GM12891 (cell line): ENCODE data around the gene STAB1.
A peak's percentile ranks its signal among the peaks of the same experiment; 100 is the strongest.

ENCODE experiments used
- DNase-seq: peaks from one replicate; pipeline ENCODE4 v3.0.0; 2011; ENCODE audit warnings: low spot score; ENCODE audit not compliant: insufficient read length
- FAIRE-seq: peaks from 2 replicates; lab custom pipeline; 2011; peaks lifted over from hg19 to GRCh38; lab: Jason Lieb, UNC
- PAX5 ChIP-seq: IDR thresholded peaks from 2 replicates; pipeline ENCODE4 v1.6.1; 2011; ENCODE audit warnings: low read length, moderate library complexity, mild to moderate bottlenecking; ENCODE audit not compliant: insufficient read depth, severe bottlenecking
- POLR2A ChIP-seq: IDR thresholded peaks from 2 replicates; pipeline ENCODE4 v1.6.1; 2011; ENCODE audit warnings: low read depth, low read length, control low read depth
- POLR2AphosphoS5 ChIP-seq: IDR thresholded peaks from 2 replicates; pipeline ENCODE4 v1.6.1; 2011; ENCODE audit warnings: low read depth, low read length, control low read depth
- POU2F2 ChIP-seq: IDR thresholded peaks from 2 replicates; pipeline ENCODE4 v1.6.1; 2011; ENCODE audit warnings: low read depth, mild to moderate bottlenecking, control low read depth, low read length, moderate library complexity
- SPI1 ChIP-seq: IDR thresholded peaks from 2 replicates; pipeline ENCODE4 v1.6.1; 2011; ENCODE audit warnings: low read depth, low read length, control low read depth
- TAF1 ChIP-seq: IDR thresholded peaks from 2 replicates; pipeline ENCODE4 v1.6.1; 2011; ENCODE audit warnings: low read depth, low read length, control low read depth

The STAB1 gene

DNA sequence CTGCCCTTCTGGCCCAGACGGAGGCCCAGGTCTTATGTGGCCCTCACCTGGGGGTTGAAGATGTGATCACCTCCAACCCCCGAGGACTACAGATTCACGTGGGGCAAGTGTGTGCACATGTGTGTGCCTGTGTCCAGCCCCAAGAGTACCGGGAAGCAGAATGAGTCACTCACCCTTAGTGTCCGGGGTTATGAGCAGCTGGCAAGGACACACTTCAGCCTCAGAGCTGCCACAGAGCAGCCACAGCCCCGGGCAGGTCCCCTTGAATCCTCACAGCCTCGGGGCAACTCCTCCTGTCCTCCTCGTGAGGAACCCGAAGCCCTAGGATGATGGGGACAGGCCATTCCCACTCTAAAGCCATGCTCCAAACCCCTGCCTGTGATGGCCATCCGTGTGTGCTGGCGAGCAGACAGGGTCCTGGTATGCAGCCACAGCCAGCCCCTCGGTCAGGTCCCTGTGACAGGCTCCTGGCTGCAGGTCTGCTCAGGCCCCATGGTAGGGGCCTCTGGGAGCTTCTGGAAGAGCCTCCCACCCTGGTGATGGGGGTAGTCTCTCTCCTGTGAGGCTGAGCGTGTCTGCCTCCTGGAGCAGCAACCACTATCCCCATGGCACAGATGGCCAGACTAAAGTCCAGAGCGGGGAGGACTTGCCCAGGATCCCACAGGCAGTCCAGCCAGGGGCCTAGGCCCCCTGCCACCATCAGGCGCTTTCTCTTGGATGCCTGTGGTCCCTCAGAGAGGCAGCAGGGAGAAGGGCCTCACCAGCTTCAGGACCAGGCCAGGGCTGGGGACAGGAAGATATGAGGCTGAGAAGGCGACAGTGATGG is 852 bp downstream of the STAB1 start:
- FAIRE-seq (no peak), DNase-seq (no peak)
- no peak for TF ChIP-seq SPI1
- TF ChIP-seq POLR2A, result no peak
- no peak for TF ChIP-seq POU2F2
- TF ChIP-seq PAX5, result no peak
- TF ChIP-seq POLR2AphosphoS5, result no peak
- no peak for TF ChIP-seq TAF1

- peak; percentile 76 for FAIRE-seq
- no peak for DNase-seq
- TF ChIP-seq POLR2AphosphoS5 (no peak), SPI1 (no peak), TAF1 (no peak), PAX5 (no peak), POLR2A (no peak), POU2F2 (no peak)
Observed at GRCh38 chr3:52498137-52499054, 3.3 kb downstream of the STAB1 start.

- no peak for TF ChIP-seq POLR2AphosphoS5
- no peak for TF ChIP-seq POU2F2
- no peak for TF ChIP-seq TAF1
- no peak for TF ChIP-seq PAX5
- no peak for FAIRE-seq
- no peak for DNase-seq
Observed at GRCh38 chr3:52501046-52501445, 5.9 kb downstream of the STAB1 start.

DNA sequence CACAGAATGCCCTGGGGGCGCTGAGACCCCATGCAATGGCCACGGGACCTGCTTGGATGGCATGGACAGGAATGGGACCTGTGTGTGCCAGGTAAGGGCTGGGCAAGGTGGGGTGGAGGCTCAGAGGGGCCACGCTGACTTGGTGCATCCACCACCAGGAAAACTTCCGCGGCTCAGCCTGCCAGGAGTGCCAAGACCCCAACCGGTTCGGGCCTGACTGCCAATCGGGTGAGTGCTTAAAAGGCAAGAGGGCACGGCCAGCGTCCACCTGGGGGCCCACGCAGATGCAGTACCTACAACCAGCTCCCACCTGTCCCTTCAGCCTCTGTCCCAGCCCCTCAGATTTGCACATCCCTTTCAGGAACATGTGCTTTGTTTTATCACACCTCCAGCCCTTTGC is 6.9 kb downstream of the STAB1 start:
- DNase-seq (no peak), FAIRE-seq (no peak)
- TF ChIP-seq PAX5 (no peak), POLR2A (no peak), SPI1 (no peak)

DNA sequence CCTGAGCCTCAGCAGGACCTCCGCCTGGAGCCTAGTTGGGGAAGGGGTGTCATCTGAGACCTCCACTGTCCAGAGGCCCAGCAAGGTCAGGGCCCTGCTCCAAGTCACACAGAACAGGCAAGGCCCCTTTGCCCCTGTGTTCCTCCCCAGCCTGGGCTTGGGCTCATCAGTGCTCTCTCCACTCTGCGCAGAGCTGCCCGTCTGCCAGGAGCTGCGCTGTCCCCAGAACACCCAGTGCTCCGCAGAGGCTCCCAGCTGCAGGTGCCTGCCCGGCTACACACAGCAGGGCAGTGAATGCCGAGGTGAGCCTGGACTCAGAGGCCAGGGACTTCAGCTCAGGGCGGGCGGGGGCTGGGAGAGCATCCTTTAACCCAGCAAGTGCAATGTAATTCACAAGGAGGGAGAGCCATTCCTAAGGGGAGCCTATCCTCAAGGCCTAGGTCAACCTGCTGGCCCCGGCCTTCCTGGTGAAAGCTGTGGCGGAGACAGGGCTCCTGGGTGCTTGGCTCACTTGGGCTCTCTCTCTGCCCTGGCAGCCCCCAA is 7.7 kb downstream of the STAB1 start:
- FAIRE-seq, result no peak
- TF ChIP-seq POLR2AphosphoS5 (no peak), PAX5 (no peak), POU2F2 (no peak), POLR2A (no peak), SPI1 (no peak), TAF1 (no peak)
- no peak for DNase-seq

DNA sequence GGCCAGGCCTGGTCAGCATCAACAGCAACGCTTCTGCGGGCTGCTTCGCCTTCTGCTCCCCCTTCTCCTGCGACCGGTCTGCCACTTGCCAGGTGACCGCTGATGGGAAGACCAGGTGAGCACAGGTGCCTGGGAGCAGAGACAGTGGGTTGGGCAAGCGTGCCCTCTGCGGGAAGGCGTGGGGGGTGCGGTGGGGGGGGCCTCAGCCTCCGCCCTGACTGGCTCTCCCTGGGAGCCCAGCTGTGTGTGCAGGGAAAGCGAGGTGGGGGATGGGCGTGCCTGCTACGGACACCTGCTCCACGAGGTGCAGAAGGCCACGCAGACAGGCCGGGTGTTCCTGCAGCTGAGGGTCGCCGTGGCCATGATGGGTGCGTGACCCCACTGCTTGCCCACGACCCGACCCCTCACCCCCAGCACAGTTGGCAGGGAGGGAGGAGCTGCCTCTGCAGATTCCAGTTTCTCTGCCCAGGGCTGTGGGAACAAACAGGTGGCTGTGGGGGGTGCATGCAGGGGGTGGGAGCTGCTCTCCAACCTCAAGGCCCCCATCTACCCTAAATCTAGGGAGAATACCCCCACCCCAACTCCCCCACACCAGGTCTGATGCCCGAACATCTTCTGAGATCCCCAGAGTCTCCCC is 8.8 kb downstream of the STAB1 start:
- no peak for FAIRE-seq
- TF ChIP-seq POLR2A, result no peak
- no peak for TF ChIP-seq POLR2AphosphoS5
- TF ChIP-seq SPI1, result no peak
- TF ChIP-seq TAF1, result no peak
- TF ChIP-seq POU2F2, result no peak
- no peak for TF ChIP-seq PAX5
- no peak for DNase-seq

DNA sequence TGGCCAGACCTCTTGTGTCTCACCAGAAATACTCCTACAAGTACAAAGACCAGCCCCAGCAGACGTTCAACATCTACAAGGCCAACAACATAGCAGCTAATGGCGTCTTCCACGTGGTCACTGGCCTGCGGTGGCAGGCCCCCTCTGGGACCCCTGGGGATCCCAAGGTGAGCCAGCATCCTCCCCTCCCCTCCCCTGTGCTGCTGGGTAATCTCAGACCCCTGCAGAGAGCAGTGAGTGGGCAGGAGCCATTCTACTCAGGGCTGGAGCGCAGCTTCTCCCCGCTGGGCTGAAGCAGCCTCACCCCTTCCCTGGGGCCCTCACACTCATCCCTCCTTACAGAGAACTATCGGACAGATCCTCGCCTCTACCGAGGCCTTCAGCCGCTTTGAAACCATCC is 9.8 kb downstream of the STAB1 start:
- no peak for TF ChIP-seq TAF1
- no peak for TF ChIP-seq POLR2AphosphoS5
- TF ChIP-seq PAX5, result no peak
- TF ChIP-seq SPI1, result no peak
- no peak for TF ChIP-seq POLR2A
- no peak for TF ChIP-seq POU2F2
- FAIRE-seq (no peak), DNase-seq (no peak)

GRCh38 chr3:52506266-52506966 is 11.3 kb downstream of the STAB1 start:
- FAIRE-seq (no peak), DNase-seq (no peak)
- TF ChIP-seq TAF1 (no peak), POU2F2 (no peak), PAX5 (no peak), POLR2AphosphoS5 (no peak), POLR2A (no peak), SPI1 (no peak)
